CD4-positive, alpha-beta T cell (primary cell): ENCODE measurements around the gene LMO7. TPM values are rescaled to one million over a fixed set of nuclear protein-coding genes. Genes with fewer than 3 reads are reported as not detected.

Experiments
- ATAC-seq: fragments of 200-7000 bp; cut with Tn5 transposase; one replicate; pipeline ENCODE4 v1.10.0; 2022; ENCODE audit warnings: mild to moderate bottlenecking; ENCODE audit not compliant: poor library complexity
- CTCF ChIA-PET: fragments of 350-600 bp; sonication (Branson Sonifier 250); formaldehyde crosslinking; loops from one replicate; lab custom pipeline; 2021; ENCODE audit warnings: antibody characterized with exemption, inconsistent platforms; lab: Charles Lee
- POLR2A ChIA-PET: fragments of 350-600 bp; sonication (Branson Sonifier 250); formaldehyde crosslinking; loops from one replicate; lab custom pipeline; 2021; ENCODE audit warnings: antibody characterized with exemption, inconsistent platforms; lab: Charles Lee
- DNase-seq, 14 experiments: peaks; one replicate each; pipeline ENCODE4 v3.0.0-alpha.2; 2013 to 2020; ENCODE audit warnings: mixed read lengths in 2 of 14
- H3K27ac ChIP-seq, 2 donors: one replicate each; pipeline versions ENCODE4 v1.5.1 to v1.7.0; 2013; ENCODE audit warnings: low read length in 2 of 2, low read depth in 1 of 2, mild to moderate bottlenecking in 1 of 2
- H3K27me3 ChIP-seq, 2 experiments: 1 replicate in 1 of 2; 2 replicates in 1 of 2; pipeline versions ENCODE4 v1.6.1 to v1.7.0; 2013; ENCODE audit warnings: low read length in 2 of 2, control low read depth in 1 of 2, mild to moderate bottlenecking in 1 of 2, moderate library complexity in 1 of 2; ENCODE audit not compliant: insufficient read depth in 2 of 2, control insufficient read depth in 1 of 2
- H3K36me3 ChIP-seq: one replicate; pipeline ENCODE4 v1.6.1; 2013; ENCODE audit warnings: low read length, control low read depth; ENCODE audit not compliant: insufficient read depth
- H3K4me1 ChIP-seq: one replicate; pipeline ENCODE4 v1.6.1; 2013; ENCODE audit warnings: low read length, control low read depth; ENCODE audit not compliant: insufficient read depth
- H3K4me3 ChIP-seq: one replicate; pipeline ENCODE4 v1.5.1; 2013; ENCODE audit warnings: mild to moderate bottlenecking, low read length, moderate library complexity
- H3K9me3 ChIP-seq, 2 experiments: 1 replicate in 1 of 2; 2 replicates in 1 of 2; pipeline versions ENCODE4 v1.6.1 to v1.7.0; 2013; ENCODE audit warnings: low read length in 2 of 2, mild to moderate bottlenecking in 2 of 2, control low read depth in 1 of 2, moderate library complexity in 1 of 2; ENCODE audit not compliant: control insufficient read depth in 1 of 2, insufficient read depth in 1 of 2
- H3K27ac Mint-ChIP-seq: one replicate; pipeline ENCODE4 v1.8.0; 2020; ENCODE audit warnings: mixed read lengths
- H3K27me3 Mint-ChIP-seq: one replicate; pipeline ENCODE4 v1.8.0; 2021; ENCODE audit warnings: mixed read lengths
- H3K36me3 Mint-ChIP-seq: one replicate; pipeline ENCODE4 v1.8.0; 2021; ENCODE audit warnings: low read depth, mixed read lengths
- H3K4me1 Mint-ChIP-seq: one replicate; pipeline ENCODE4 v1.8.0; 2021; ENCODE audit warnings: low read depth, mixed read lengths
- H3K4me3 Mint-ChIP-seq: one replicate; pipeline ENCODE4 v1.8.0; 2020; ENCODE audit warnings: mild to moderate bottlenecking, mixed read lengths
- H3K9me3 Mint-ChIP-seq: one replicate; pipeline ENCODE4 v1.8.0; 2020; ENCODE audit warnings: mixed read lengths
- intact Hi-C, 2 experiments: fragments of 100-400 bp; cut with DNase I in 1 of 2; cut with micrococcal nuclease in 1 of 2; formaldehyde crosslinking; loops; one replicate each; pipeline versions ENCODE4 v1.15.1 to v1.9.0; 2023 to 2025; cut with DNase I, micrococcal nuclease
- total RNA-seq, 174 experiments: library from RNA in 2 of 174; stranded (reverse) in 2 of 174; gene quantifications; one replicate each; pipeline ENCODE4 v1.2.3 and lab custom pipeline; 2021 to 2026
- TF ChIP-seq, protein P1 (sequence below): fragments of 200-600 bp; IDR thresholded peaks from one replicate; pipeline ENCODE4 v1.8.0; 2022; ENCODE audit warnings: antibody characterized with exemption, mild to moderate bottlenecking

Gene LMO7
- total RNA-seq, 2 experiments from 2014 or later: 35.2 to 36.3 TPM

DNA sequence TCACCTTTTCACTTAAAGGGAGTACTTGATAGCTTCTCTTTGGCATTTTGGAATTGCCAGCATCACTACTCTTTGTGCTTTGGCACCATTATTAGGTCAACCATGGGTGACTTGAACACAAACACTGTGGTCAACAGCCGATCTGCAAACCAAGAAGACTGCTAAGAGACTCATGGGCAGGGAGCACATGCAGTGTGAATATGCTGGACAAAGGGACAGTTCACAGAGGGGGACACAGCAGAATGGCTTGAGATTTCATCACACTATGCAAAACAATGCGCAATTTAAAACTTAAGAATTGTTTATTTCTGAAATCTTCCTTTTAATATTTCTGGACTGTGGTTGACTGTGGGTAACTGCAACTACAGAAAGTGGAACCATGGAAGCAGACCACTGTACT lies 64.4 kb downstream of the LMO7 start:
- no peaks in the 10 kb centered on the region for H3K27me3 Mint-ChIP-seq
- Histone ChIP-seq H3K9me3 (no peaks in the 10 kb centered on the region), H3K27ac (no peak overlapping the region), H3K36me3 (no peaks in the 10 kb centered on the region), H3K27me3 (no peaks in the 10 kb centered on the region), H3K4me3 (no peak overlapping the region), H3K4me1 (no peaks in the 10 kb centered on the region)
- DNase-seq (no peak), ATAC-seq (no peak)
- peaks cover 7% of the 10 kb centered on the region for H3K4me1 Mint-ChIP-seq
- no peak overlapping the region for H3K4me3 Mint-ChIP-seq
- ChIA-PET CTCF (no interaction called here), POLR2A (no interaction called here)
- intact Hi-C loops: no loop called here
- no peak overlapping the region for H3K27ac Mint-ChIP-seq
- TF ChIP-seq, protein P1, sequence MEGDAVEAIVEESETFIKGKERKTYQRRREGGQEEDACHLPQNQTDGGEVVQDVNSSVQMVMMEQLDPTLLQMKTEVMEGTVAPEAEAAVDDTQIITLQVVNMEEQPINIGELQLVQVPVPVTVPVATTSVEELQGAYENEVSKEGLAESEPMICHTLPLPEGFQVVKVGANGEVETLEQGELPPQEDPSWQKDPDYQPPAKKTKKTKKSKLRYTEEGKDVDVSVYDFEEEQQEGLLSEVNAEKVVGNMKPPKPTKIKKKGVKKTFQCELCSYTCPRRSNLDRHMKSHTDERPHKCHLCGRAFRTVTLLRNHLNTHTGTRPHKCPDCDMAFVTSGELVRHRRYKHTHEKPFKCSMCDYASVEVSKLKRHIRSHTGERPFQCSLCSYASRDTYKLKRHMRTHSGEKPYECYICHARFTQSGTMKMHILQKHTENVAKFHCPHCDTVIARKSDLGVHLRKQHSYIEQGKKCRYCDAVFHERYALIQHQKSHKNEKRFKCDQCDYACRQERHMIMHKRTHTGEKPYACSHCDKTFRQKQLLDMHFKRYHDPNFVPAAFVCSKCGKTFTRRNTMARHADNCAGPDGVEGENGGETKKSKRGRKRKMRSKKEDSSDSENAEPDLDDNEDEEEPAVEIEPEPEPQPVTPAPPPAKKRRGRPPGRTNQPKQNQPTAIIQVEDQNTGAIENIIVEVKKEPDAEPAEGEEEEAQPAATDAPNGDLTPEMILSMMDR: no peak
- H3K9me3 Mint-ChIP-seq: no peaks in the 10 kb centered on the region
- H3K36me3 Mint-ChIP-seq: no peaks in the 10 kb centered on the region

DNA sequence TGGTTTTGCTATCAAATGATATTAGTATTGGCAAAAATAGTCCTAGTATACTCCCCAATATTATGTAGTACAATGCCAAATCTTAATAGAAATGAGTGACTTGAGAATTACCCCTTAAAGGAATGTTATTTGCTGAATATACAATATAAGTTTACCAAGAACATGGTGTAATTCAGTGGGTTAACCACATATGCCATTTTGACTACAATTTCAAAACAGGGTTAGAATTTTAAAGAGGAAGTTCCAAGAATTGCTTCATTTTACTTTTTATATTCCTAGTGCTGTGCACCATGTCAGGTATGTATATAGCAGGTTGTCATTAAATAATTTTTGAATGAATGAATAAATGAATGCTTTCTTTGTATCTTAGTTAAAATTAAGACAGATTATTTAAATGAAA lies 66.3 kb downstream of the LMO7 start:
- ChIA-PET CTCF (no interaction called here), POLR2A (no interaction called here)
- H3K27ac Mint-ChIP-seq: no peak overlapping the region
- no peaks in the 10 kb centered on the region for H3K4me1 ChIP-seq
- no peaks in the 10 kb centered on the region for H3K27me3 ChIP-seq
- no peak overlapping the region for H3K4me3 Mint-ChIP-seq
- H3K36me3 ChIP-seq: no peaks in the 10 kb centered on the region
- intact Hi-C loops: no loop called here
- TF ChIP-seq, protein P1: no peak
- no peaks in the 10 kb centered on the region for H3K9me3 Mint-ChIP-seq
- no peak overlapping the region for H3K4me3 ChIP-seq
- peaks cover 7% of the 10 kb centered on the region for H3K4me1 Mint-ChIP-seq
- ATAC-seq: no peak
- no peak for DNase-seq
- H3K27me3 Mint-ChIP-seq: no peaks in the 10 kb centered on the region
- H3K9me3 ChIP-seq: no peaks in the 10 kb centered on the region
- H3K27ac ChIP-seq: no peak overlapping the region
- no peaks in the 10 kb centered on the region for H3K36me3 Mint-ChIP-seq

DNA sequence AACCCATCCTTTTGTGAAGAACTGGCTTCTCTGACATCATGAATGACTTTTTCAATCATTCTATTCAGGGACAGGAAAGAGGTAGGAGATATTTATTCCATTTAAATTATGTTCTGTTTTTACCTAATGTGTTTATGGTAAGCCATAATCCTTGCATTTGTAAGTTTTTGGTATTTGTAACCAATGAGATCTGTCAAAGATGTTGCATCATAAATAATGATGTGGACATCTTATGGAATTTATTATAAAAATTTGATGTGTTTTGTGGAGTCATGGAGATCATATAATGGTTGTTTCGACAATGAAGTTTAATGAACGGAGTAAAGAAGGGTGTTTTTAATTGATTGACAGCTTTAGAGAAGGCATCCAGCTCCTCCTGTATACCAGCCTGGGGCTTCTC lies 67.6 kb downstream of the LMO7 start:
- H3K4me3 ChIP-seq: no peak overlapping the region
- H3K27me3 ChIP-seq: no peaks in the 10 kb centered on the region
- no peaks in the 10 kb centered on the region for H3K4me1 ChIP-seq
- H3K36me3 Mint-ChIP-seq: no peaks in the 10 kb centered on the region
- peaks cover 7% of the 10 kb centered on the region for H3K4me1 Mint-ChIP-seq
- no peaks in the 10 kb centered on the region for H3K27me3 Mint-ChIP-seq
- TF ChIP-seq, protein P1: no peak
- no peaks in the 10 kb centered on the region for H3K9me3 ChIP-seq
- H3K36me3 ChIP-seq: no peaks in the 10 kb centered on the region
- no peak overlapping the region for H3K4me3 Mint-ChIP-seq
- CTCF ChIA-PET: interaction anchor here (1.4 to 1.6 kb wide), 2 partner anchors 8 to 1200 kb away, joined by 3 to 10 read pairs; no protein-coding TSS in a partner anchor
- no peak overlapping the region for H3K27ac Mint-ChIP-seq
- DNase-seq: no peak
- no peak overlapping the region for H3K27ac ChIP-seq
- H3K9me3 Mint-ChIP-seq: no peaks in the 10 kb centered on the region
- intact Hi-C loops: loop anchor here in 1 of 2 experiments (1.0 kb wide), 1 partner anchor 171 kb away; no protein-coding TSS in a partner anchor
- no peak for ATAC-seq
- POLR2A ChIA-PET: interaction anchor here (1.1 to 2.1 kb wide), 2 partner anchors 11 to 57 kb away, joined by 3 to 6 read pairs; no protein-coding TSS in a partner anchor
